ENCODE results near the gene RAP2A.

The RAP2A gene

GRCh38 chr13:97433727-97434396, at the start of gene RAP2A:
RAP2A (plus strand) TSS chr13:97434169; CDS start chr13:97434471, 302 bp downstream.
- DNase-seq (ENCODE audit: low read depth, low spot score): peak; percentile 78

- no peak for DNase-seq (ENCODE audit: low read depth, low spot score)
Observed at GRCh38 chr13:97384371-97384770, 49.6 kb upstream of the RAP2A start.

GRCh38 chr13:97385146-97385545, 48.8 kb upstream of the RAP2A start:
- DNase-seq (ENCODE audit: low read depth, low spot score): no peak

DNA sequence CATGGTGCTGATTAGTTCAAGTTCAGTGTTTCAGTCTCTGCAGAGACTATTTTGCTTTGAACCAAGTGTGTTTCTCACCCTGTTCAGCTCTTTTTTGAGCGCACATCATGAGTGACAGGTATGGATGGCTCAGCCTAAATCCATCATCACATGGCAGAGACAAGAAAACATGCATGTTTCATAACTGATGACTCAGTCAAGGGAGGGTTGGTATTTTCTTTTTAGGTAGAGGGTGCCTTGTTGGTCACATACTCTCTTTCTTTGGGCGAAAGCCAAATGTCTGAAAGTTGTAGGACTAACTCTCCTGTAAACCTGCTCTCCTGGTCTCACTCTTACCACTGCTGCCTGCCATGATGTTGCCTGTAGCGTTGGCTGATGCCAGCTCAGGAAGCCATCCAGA, 48.1 kb upstream of the RAP2A start:
- no peak for DNase-seq (ENCODE audit: low read depth, low spot score)

DNA sequence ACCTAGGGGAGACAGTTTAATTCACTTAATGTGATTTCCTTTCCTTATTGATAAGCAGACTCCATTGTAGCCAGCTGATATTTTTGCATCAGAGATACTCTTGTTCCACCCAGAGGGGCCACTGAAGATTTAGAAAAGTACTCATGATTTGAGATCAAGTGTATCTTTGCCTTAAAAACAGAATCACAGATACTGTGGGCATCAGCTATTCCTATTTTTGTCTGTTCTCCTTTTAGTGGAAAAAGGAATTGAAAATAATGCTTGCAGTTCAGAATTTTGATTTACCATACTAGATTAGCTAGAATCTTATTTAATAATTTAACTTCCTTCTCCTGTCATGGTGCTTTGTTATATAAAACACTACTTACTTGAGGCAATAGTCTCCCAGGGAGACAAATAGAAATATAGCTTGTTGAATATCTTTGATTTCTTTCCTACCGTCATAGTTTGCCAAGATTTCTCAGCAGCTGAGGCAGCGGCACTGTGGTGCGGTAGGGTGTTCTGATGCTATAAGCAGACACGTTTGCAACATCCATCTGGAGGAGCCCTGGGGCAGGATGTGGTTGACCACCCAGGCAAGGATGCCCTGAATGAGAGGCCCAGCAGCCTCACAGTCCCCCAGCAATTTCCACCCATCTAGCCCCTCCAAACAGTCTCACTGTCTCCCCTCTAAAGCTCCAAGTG, 47.0 kb upstream of the RAP2A start:
- no peak for DNase-seq (ENCODE audit: low read depth, low spot score)

DNA sequence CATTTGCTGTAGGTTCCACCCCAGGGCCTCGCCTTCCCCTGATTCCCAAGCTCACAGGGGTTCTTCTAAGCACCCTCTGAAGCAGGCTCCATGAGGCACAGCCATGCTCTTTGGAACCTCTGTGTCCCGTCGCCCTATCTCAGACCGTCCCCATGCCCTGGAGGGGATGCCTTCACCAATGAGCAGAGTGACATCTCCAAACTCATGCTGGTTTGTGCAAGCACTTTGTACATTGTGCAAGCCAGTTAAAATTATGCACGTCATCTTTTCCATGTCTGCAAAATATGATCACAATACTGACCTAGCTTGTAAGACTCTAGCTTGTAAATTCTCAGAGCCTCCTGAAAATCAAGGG, 46.5 kb upstream of the RAP2A start:
- no peak for DNase-seq (ENCODE audit: low read depth, low spot score)

DNA sequence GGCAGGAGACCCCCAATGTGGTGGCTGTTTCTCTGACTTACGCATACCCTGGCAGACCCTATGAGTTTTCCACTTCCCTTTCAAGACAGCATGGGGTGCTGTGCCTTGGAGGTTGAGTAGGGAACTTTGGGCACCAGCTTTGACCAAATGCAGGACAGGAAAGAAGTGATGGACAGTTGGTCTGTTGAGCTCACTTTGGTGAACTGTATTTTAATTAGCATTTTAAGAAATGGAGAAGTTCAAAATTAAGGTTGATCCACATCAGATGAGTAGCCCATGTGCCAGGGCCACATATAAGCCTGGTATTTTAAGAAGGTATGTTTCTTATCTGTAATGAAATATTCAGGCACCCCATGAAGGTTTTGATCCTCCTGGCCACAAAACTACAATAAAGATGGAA, 46.1 kb upstream of the RAP2A start:
- no peak for DNase-seq (ENCODE audit: low read depth, low spot score)

GRCh38 chr13:97388373-97388772, 45.6 kb upstream of the RAP2A start:
- no peak for DNase-seq (ENCODE audit: low read depth, low spot score)

GRCh38 chr13:97390941-97391600, 42.9 kb upstream of the RAP2A start:
- DNase-seq (ENCODE audit: low read depth, low spot score): no peak

- DNase-seq (ENCODE audit: low read depth, low spot score): no peak
Observed at GRCh38 chr13:97392020-97392419, 41.9 kb upstream of the RAP2A start.

DNA sequence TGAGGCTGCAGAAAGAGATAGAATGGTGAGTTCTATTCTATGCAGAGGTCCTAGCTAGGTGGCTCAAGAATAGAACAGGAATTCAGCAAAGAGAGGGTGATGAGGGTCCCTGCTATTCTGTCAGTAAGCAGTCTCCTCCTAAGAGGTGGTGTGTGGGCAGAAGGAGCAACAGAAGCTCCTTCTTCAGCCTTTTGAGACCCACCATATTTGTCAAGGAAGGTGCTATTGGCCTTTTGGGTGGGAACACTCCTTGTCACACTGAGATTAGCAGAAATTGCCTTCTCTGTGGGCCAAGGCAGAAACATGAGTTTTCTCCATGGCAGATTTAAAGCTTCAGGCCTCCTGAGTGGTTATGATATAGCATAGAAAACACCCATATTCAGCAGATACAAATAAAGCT, 39.4 kb upstream of the RAP2A start:
- DNase-seq (ENCODE audit: low read depth, low spot score): no peak

DNA sequence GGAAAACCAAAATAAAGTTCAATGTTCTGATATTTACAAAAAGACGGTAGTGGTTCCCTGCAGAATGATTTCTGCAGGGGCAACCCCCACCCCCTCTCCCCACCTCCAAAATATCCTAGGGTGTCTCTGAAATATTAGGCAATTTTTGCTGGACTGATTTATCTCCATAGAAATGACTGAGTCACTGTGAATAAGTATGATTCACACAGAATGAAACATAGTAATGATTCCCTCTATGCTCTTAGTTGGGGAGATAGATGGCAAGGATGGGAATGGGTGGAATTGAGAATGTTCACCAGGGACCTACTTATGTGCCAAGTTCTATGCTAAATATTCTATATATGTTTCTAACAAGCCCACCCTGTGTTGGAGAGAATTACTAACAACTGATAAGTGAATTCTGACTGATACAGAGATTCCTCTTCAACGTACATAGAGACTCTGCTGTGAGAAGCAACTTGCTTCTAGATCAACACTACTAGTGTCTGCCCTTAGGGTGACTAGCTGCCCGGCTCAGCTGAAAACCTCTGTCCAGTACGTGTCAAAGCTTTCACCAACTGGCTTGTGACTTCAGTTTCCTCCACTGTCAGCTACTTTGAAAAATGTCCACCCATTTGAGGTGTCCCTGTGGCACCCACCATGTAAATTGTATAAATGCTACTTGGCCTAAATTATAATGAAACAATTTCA, 38.4 kb upstream of the RAP2A start:
- DNase-seq (ENCODE audit: low read depth, low spot score): no peak

DNA sequence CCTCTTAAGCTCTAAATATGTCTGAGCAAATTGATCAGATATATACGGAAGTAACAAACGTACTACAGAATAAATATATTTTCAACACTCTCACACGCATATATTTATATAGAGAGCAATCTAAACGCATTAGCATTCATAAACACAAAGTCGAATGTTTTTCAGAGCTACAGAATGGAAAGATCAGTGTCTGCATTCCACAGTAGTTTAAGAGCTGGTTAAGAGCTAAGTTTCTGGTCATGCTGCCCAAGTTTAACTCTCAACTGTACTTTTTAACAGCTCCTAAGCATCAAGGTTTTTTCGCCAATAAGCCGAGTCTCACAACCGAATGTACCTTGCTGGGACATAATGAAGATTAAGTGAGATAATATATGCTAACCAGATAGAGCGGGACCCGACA, 36.7 kb upstream of the RAP2A start:
- DNase-seq (ENCODE audit: low read depth, low spot score): no peak

DNA sequence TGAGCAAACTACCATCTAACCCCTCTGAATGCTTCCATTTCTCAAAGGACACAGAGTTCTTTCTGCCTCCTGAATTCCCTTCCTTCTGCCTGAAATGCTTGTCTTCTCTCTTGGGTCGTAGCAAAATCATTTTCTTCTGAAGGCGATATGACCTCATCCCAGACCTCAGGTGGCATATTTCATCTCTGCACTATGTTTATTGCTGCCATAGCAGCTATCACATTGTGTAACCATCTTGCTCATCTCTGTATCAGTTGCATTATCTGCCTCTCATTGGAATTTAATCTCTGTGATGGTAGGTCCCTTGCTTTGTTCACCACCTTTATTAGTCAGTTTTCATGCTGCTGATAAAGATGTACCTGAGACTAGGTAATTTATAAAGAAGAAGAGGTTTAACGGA, 32.5 kb upstream of the RAP2A start:
- DNase-seq (ENCODE audit: low read depth, low spot score): no peak

GRCh38 chr13:97403893-97404750, 29.8 kb upstream of the RAP2A start:
- DNase-seq (ENCODE audit: low read depth, low spot score): no peak

GRCh38 chr13:97407540-97407939, 26.4 kb upstream of the RAP2A start:
- no peak for DNase-seq (ENCODE audit: low read depth, low spot score)

DNA sequence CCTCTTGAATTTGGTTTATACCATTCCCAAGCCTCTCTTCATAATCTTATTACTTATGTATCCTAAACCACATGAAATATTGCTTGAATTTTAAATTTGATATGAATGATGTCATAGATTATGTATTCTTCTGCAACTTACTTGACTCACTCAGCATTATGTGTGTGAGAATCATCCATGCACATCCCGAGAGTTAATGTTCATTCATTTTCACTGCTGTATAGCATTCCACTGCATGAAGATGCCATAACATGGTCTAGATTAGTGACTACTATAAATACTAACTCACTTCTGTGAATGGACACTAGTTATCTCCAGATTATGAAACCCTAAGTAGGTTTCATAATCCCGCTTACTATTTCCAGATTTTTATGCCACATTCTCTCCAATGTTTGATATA, 25.0 kb upstream of the RAP2A start:
- no peak for DNase-seq (ENCODE audit: low read depth, low spot score)

GRCh38 chr13:97411984-97412383, 22.0 kb upstream of the RAP2A start:
- DNase-seq (ENCODE audit: low read depth, low spot score): no peak

DNA sequence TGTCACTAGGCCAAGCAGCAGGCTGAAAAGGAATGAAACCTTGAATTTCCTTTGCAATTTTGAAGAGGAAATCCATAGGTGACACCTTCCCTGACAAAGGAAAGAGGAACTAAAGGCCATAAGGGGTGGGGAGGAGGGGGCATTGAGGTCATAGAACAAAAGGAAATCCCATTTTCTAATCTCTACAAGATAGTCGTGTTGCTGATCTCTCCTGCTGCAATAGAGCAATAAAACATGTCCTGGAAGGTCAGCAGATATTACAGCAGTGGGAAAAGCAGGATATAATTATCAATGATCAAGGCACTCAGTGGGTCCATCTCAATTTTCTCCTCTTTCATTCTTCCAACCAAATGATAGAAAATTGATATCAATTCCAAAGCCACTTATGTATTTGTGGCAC, 20.3 kb upstream of the RAP2A start:
- no peak for DNase-seq (ENCODE audit: low read depth, low spot score)

GRCh38 chr13:97414392-97414791, 19.6 kb upstream of the RAP2A start:
- DNase-seq (ENCODE audit: low read depth, low spot score): no peak

- DNase-seq (ENCODE audit: low read depth, low spot score): no peak
Observed at GRCh38 chr13:97417698-97418097, 16.3 kb upstream of the RAP2A start.
